OCI-LY1 (cell line): ENCODE measurements around the gene ZIC4.

Experiments
- H2AFZ ChIP-seq: fragments of 200-600 bp; sonication (generic), shearing (Covaris generic); 2 replicates; pipeline ENCODE4 v1.6.0; 2014; ENCODE audit warnings: antibody characterized with exemption, mild to moderate bottlenecking, low read length
- H3F3A ChIP-seq: fragments of 200-600 bp; sonication (generic), shearing (Covaris generic); 2 replicates; pipeline ENCODE4 v1.6.0; 2014; ENCODE audit warnings: mild to moderate bottlenecking, antibody characterized with exemption, low read length, moderate library complexity; ENCODE audit not compliant: insufficient read depth
- H3K27ac ChIP-seq: fragments of 200-600 bp; sonication (generic); 2 replicates; pipeline ENCODE4 v1.5.1; 2014; ENCODE audit warnings: low read length, mixed run types, mild to moderate bottlenecking, low read depth; ENCODE audit not compliant: poor library complexity, severe bottlenecking
- H3K27me3 ChIP-seq: fragments of 200-600 bp; sonication (generic); 2 replicates; pipeline ENCODE4 v1.6.0; 2014; ENCODE audit warnings: antibody characterized with exemption, mild to moderate bottlenecking, low read length, moderate library complexity; ENCODE audit not compliant: insufficient read depth
- H3K36me3 ChIP-seq: fragments of 200-600 bp; sonication (generic); 2 replicates; pipeline ENCODE4 v1.6.1; 2014; ENCODE audit warnings: mild to moderate bottlenecking, antibody characterized with exemption, low read length, moderate library complexity, mixed read lengths; ENCODE audit not compliant: insufficient read depth
- H3K4me1 ChIP-seq: fragments of 200-600 bp; sonication (generic); 2 replicates; pipeline ENCODE4 v1.5.1; 2014; ENCODE audit warnings: mild to moderate bottlenecking, low read length, moderate library complexity; ENCODE audit not compliant: insufficient read depth, severe bottlenecking
- H3K4me2 ChIP-seq: fragments of 200-600 bp; sonication (generic), shearing (Covaris generic); 2 replicates; pipeline ENCODE4 v1.6.1; 2014; ENCODE audit warnings: low read length
- H3K4me3 ChIP-seq: fragments of 200-600 bp; sonication (generic); 2 replicates; pipeline ENCODE4 v1.5.1; 2014; ENCODE audit warnings: low read length, low read depth, mild to moderate bottlenecking, mixed read lengths; ENCODE audit not compliant: poor library complexity, severe bottlenecking
- H3K79me2 ChIP-seq: fragments of 200-600 bp; shearing (Covaris generic); 2 replicates; pipeline ENCODE4 v1.6.1; 2016; ENCODE audit warnings: mixed run types, low read length, mixed read lengths; ENCODE audit not compliant: insufficient read depth
- H3K9ac ChIP-seq: fragments of 200-600 bp; sonication (generic), shearing (Covaris generic); 2 replicates; pipeline ENCODE4 v1.6.1; 2014; ENCODE audit warnings: mild to moderate bottlenecking, low read length, mixed read lengths
- H3K9me2 ChIP-seq: fragments of 200-600 bp; sonication (generic), shearing (Covaris generic); 2 replicates; pipeline ENCODE4 v1.6.1; 2014; ENCODE audit warnings: low read depth, mild to moderate bottlenecking, low read length, mixed read lengths
- H3K9me3 ChIP-seq: fragments of 200-600 bp; shearing (Covaris generic); 2 replicates; pipeline ENCODE4 v1.6.1; 2014; ENCODE audit warnings: low read length, mixed read lengths
- H4K20me1 ChIP-seq: fragments of 200-600 bp; sonication (generic), shearing (Covaris generic); 2 replicates; pipeline ENCODE4 v1.6.0; 2016; ENCODE audit warnings: mild to moderate bottlenecking, low read length; ENCODE audit not compliant: insufficient read depth
- CTCF ChIP-seq: fragments of 200-600 bp; sonication (generic), shearing (Covaris generic); IDR thresholded peaks from 2 replicates; pipeline ENCODE4 v1.5.1; 2017; ENCODE audit warnings: mild to moderate bottlenecking, antibody characterized with exemption, low read length, moderate library complexity, mixed read lengths
- EZH2 ChIP-seq: fragments of 200-600 bp; sonication (generic), shearing (Covaris generic); IDR thresholded peaks from 2 replicates; pipeline ENCODE4 v1.8.0; 2017; ENCODE audit warnings: borderline replicate concordance, mixed run types, mild to moderate bottlenecking, antibody characterized with exemption, low read length, moderate library complexity, mixed read lengths

Gene ZIC4

GRCh38 chr3:147341727-147342126, 64.6 kb downstream of the ZIC4 start:
- H3K4me2 ChIP-seq = no peak overlapping the region
- no peak overlapping the region for H3K9ac ChIP-seq
- H3K4me1 ChIP-seq = no peaks in the 10 kb centered on the region
- no peaks in the 10 kb centered on the region for H3K36me3 ChIP-seq
- H3K9me2 ChIP-seq = no peaks in the 10 kb centered on the region
- H4K20me1 ChIP-seq = no peaks in the 10 kb centered on the region
- H3F3A ChIP-seq = no peaks in the 10 kb centered on the region
- H3K27me3 ChIP-seq = no peaks in the 10 kb centered on the region
- H3K4me3 ChIP-seq = no peak overlapping the region
- no peaks in the 10 kb centered on the region for H3K9me3 ChIP-seq
- no peak for TF ChIP-seq CTCF
- TF ChIP-seq EZH2 = no peak
- no peak overlapping the region for H3K27ac ChIP-seq
- no peaks in the 10 kb centered on the region for H3K79me2 ChIP-seq
- no peak overlapping the region for H2AFZ ChIP-seq

GRCh38 chr3:147336543-147337278, 69.6 kb downstream of the ZIC4 start:
- H3K9me2 ChIP-seq = no peaks in the 10 kb centered on the region
- no peak overlapping the region for H2AFZ ChIP-seq
- TF ChIP-seq EZH2 (no peak), CTCF (no peak)
- no peaks in the 10 kb centered on the region for H3F3A ChIP-seq
- no peak overlapping the region for H3K9ac ChIP-seq
- no peaks in the 10 kb centered on the region for H4K20me1 ChIP-seq
- H3K27ac ChIP-seq = no peak overlapping the region
- H3K4me1 ChIP-seq = no peaks in the 10 kb centered on the region
- no peaks in the 10 kb centered on the region for H3K9me3 ChIP-seq
- no peaks in the 10 kb centered on the region for H3K27me3 ChIP-seq
- no peaks in the 10 kb centered on the region for H3K36me3 ChIP-seq
- no peak overlapping the region for H3K4me2 ChIP-seq
- no peak overlapping the region for H3K4me3 ChIP-seq
- no peaks in the 10 kb centered on the region for H3K79me2 ChIP-seq
